Measurements from ENCODE around the gene PPP1R14B. TPM values are rescaled to one million over a fixed set of nuclear protein-coding genes. Genes with fewer than 3 reads are reported as not detected.
A peak's percentile ranks its signal among the peaks of the same experiment; 100 is the strongest.

The PPP1R14B gene
- total RNA-seq, 1 donor from 2014 or later = 76.5 TPM

DNA sequence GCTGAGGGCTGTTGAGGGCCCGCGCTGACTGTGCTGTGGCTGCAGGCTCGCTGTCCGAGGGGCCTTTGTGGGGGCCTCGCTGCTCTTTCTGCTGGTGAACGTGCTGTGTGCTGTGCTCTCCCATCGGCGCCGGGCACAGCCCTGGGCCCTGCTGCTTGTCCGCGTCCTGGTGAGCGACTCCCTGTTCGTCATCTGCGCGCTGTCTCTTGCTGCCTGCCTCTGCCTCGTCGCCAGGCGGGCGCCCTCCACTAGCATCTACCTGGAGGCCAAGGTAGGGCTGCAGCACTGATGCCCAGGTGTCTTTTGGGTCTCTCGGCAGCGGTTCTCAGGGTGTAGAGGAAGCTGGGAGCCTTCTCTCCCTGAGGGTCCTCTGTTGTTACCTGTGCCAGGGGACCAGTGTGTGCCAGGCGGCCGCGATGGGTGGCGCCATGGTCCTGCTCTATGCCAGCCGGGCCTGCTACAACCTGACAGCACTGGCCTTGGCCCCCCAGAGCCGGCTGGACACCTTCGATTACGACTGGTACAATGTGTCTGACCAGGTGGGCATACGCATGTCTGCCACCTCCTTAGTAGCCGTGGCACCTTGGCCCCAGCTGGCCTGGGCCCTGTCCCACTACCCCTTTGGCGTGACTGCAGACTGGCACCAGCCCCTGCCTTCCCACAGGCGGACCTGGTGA, 41.1 kb upstream of the PPP1R14B start:
- TF ChIP-seq, protein P1, sequence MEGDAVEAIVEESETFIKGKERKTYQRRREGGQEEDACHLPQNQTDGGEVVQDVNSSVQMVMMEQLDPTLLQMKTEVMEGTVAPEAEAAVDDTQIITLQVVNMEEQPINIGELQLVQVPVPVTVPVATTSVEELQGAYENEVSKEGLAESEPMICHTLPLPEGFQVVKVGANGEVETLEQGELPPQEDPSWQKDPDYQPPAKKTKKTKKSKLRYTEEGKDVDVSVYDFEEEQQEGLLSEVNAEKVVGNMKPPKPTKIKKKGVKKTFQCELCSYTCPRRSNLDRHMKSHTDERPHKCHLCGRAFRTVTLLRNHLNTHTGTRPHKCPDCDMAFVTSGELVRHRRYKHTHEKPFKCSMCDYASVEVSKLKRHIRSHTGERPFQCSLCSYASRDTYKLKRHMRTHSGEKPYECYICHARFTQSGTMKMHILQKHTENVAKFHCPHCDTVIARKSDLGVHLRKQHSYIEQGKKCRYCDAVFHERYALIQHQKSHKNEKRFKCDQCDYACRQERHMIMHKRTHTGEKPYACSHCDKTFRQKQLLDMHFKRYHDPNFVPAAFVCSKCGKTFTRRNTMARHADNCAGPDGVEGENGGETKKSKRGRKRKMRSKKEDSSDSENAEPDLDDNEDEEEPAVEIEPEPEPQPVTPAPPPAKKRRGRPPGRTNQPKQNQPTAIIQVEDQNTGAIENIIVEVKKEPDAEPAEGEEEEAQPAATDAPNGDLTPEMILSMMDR (IDR thresholded peaks at IDR 0.05) = no peak
- no peak for DNase-seq

DNA sequence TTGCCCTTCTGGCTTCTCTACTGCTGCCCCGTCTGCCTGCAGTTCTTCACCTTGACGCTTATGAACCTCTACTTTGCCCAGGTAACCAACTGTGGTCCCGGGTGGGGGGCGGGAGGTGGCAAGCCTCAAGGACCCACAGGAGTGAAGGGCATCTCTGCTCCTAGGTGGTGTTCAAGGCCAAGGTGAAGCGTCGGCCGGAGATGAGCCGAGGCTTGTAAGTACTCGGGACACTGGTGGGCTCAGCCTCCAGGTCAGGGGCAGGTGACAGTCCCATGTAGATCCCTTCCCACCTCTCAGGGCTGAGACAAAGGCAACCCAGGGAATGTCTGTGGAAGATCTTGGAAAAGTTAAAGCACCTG, 40.0 kb upstream of the PPP1R14B start:
- peaks cover 25% of the 10 kb centered on the region for H3K4me1 ChIP-seq
- no peak for ATAC-seq
- intact Hi-C loops (cut with DNase I) = no loop called here
- DNase-seq = no peak
- H3K4me3 ChIP-seq = no peak overlapping the region
- peaks cover 13% of the 10 kb centered on the region for H3K27me3 ChIP-seq
- TF ChIP-seq, protein P1 (IDR thresholded peaks at IDR 0.05) = no peak
- no peaks in the 10 kb centered on the region for H3K9me3 ChIP-seq
- no peak overlapping the region for H3K27ac ChIP-seq
- H3K36me3 ChIP-seq = peaks cover 9% of the 10 kb centered on the region

More for the DNA sequence above, 41.1 kb upstream of the PPP1R14B start:
- intact Hi-C loops (cut with DNase I) = no loop called here
- no peak overlapping the region for H3K4me3 ChIP-seq
- H3K4me1 ChIP-seq = peaks cover 23% of the 10 kb centered on the region
- peaks cover 24% of the 10 kb centered on the region for H3K27me3 ChIP-seq
- ATAC-seq = no peak
- H3K36me3 ChIP-seq = no peaks in the 10 kb centered on the region
- no peak overlapping the region for H3K27ac ChIP-seq
- no peaks in the 10 kb centered on the region for H3K9me3 ChIP-seq

DNA sequence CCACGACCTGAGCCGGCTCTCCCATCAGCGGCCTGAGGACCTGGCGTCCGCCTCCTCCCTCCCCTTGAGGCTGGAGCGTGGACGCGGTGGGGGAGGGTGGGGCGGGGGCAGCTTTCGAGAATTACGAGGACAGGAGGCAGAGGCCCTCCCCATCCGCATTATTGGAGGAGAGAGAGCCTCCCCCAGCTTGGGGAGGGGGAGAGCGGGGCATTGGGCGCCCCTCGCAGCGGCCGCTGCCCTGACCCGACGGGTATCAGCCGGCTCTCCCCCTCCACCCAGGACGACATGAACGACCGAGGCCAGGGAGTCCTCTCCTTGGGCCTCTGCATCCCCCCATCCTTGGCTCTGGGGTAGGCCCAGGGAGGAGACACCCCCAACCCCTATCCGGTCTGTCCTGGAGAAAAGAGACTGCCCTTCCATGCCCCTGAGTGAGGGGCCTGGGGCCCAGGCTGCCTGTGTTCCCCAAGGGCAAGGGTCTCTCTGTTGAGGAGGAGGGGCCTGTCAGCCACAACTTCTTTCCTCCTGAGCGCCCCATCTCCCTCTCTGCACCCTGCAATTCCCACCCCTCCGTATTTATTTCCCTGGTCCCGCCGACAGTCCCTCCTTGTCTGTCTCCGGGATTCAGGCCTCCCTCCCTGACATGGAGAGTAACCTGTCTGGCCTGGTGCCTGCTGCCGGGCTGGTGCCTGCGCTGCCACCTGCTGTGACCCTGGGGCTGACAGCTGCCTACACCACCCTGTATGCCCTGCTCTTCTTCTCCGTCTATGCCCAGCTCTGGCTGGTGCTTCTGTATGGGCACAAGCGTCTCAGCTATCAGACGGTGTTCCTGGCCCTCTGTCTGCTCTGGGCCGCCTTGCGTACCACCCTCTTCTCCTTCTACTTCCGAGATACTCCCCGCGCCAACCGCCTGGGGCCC, 39.4 kb upstream of the PPP1R14B start:
- peaks cover 27% of the 10 kb centered on the region for H3K4me1 ChIP-seq
- H3K4me3 ChIP-seq = peak overlapping the region; percentile 96
- TF ChIP-seq, protein P1 (IDR thresholded peaks at IDR 0.05) = no peak
- H3K27me3 ChIP-seq = peaks cover 7% of the 10 kb centered on the region
- ATAC-seq (no peak), DNase-seq (no peak)
- no peaks in the 10 kb centered on the region for H3K9me3 ChIP-seq
- H3K27ac ChIP-seq = peak overlapping the region; percentile 95
- H3K36me3 ChIP-seq = peaks cover 10% of the 10 kb centered on the region
- intact Hi-C loops (cut with DNase I) = no loop called here

DNA sequence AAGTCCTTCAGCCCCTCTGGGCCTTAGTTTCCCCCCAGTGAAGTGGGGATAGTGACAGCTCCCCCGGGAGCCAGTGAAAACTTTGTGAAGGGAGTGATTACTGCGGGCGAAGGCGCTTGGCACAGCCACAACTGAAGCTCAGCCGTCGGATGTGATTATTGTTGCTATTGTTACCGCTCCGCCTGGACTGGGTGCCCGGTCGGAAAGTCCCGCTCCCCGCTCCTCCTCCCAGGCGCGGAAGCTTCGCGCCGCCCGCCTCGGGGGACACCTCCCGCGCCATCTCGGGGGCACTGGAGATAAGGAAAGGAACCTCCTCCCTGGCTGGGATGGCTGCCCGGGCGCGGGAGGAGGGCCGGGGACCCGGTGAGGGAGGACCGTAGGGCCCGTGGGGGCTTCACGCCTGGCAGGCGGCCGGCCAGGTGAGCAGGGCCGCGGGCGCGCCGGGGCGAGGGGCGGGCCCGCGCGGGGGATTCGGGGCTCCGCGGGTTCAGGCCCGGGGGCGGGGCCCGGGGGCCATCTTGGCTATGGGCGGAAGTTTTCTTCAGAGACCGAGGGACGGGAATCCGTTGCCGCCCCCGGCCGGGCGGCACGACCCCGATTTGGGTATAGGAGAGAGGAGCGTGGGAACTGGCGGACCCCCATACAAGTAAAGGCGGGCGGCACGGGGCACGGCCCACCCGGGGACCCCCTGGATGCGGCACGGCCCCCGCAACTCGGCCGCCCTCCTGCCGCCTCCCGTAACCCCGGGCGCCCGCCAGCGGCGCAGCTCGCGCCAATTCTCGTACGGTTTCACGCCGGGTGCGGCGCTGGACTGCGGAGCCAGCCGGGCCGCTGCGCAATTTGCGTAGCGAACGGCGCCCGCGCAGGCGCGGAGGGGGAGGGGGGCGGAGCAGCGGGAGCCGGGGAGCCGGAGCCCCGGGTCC, 38.5 kb upstream of the PPP1R14B start, which contains the start of gene GPR137:
GPR137 (plus strand) TSS at position 887 of the 923 bp plus-strand sequence. CDS start 677 bp downstream, outside the sequence.
- H3K27me3 ChIP-seq = no peaks in the 10 kb centered on the region
- H3K4me3 ChIP-seq = peak within 1 kb of the TSS; percentile 96
- peaks cover 10% of the 10 kb centered on the region for H3K36me3 ChIP-seq
- intact Hi-C loops (cut with DNase I) = no loop called here
- peak; percentile 94 for DNase-seq
- ATAC-seq = peak; percentile 80
- peaks cover 27% of the 10 kb centered on the region for H3K4me1 ChIP-seq
- TF ChIP-seq, protein P1 (IDR thresholded peaks at IDR 0.05) = no peak
- H3K27ac ChIP-seq = peak within 1 kb of the TSS; percentile 95
- no peaks in the 10 kb centered on the region for H3K9me3 ChIP-seq

Measured in upper lobe of right lung (tissue), 1 donor.